Measurements from ENCODE around the gene KIFC3.

The KIFC3 gene

DNA sequence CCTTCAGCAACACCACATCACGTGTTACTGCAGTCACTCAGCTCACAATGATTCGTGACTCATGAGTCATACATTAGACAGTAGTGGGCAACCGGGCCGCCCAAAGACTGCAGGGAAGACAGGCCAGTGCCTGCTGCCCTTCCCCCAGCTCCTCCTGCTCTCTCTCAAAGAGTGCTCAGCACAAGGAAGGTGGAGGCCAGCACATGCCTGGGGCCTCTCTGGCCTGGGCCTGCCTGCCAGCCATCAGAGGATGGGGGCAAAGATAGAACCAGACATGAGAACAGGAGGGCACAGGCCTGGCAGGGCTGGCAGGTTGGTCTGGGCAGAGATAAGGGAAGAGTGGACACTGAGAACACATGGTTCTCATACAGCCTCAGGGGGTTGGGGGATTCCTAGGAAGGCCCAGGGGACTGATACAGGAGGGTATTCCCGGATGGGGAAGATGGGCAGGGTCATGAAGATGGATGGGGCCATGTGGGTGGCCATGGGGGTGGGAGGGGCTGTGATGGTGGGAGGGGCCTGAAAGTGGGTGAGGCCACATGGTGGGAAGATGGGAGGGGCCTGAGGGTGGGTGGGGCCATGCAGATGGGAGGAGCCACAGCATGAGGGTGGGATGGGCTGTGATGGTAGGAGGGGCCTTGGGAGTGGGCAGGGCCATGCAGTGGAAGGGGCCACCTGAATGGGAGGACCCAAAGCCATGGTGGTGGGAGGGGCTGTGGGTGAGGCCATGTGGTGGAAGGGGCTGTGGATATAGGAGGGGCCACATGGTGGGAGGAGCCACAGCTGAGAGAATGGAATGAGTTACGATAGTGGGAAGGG lies 37.7 kb downstream of the KIFC3 start:
- peak; percentile 91 for DNase-seq (ENCODE audit: low spot score)

DNA sequence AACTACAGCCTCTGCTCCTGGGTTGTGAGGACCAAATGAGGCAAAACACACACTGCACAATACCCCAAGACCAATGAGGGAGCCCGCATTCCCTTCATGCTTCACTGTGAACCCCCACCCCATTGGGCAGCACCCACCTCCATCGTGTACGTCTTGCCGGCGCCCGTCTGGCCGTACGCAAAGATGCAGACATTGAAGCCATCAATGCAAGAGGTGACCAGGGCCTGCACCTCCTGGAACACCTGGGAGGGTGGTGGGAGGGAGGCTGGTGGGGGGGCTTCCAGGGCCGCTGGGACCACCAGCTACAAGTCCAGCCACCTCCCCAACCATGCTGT lies 38.3 kb downstream of the KIFC3 start:
- DNase-seq (ENCODE audit: low spot score), result no peak

GRCh38 chr16:57763285-57764005 lies 38.8 kb downstream of the KIFC3 start:
- DNase-seq (ENCODE audit: low spot score), result no peak

DNA sequence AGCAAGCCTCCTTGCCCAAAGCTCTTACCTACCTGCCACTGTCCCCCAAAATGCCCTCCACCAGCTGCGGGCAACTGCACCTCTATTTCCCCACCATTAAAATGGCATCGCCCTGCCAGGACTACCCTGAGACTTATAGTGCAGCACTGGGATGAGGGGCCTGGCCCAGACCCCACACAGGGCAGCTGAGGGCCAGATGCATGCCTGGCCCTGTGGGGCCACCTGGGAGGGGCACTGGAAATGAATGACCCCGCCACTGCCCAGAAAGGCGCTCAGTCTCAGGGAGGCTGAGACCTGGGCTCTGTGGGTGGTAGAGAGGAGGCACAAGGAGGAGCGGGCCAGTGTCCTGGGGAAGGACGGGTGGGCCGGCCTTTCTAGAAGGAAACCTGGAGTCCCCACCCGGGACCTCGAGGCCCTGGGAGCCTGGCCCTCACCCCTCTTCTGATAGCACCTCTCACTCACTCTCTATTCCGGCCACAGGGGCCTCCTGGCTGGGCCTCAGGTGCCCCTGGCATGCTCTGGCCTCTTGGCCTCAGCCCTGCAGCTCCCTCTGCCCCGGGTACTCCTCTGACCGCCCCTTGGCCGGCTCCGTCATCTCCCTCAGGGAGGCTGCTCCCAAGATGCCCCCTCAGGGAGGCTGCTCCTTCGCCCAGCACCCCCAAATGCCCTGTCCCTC lies 39.8 kb downstream of the KIFC3 start:
- no peak for DNase-seq (ENCODE audit: low spot score)

DNA sequence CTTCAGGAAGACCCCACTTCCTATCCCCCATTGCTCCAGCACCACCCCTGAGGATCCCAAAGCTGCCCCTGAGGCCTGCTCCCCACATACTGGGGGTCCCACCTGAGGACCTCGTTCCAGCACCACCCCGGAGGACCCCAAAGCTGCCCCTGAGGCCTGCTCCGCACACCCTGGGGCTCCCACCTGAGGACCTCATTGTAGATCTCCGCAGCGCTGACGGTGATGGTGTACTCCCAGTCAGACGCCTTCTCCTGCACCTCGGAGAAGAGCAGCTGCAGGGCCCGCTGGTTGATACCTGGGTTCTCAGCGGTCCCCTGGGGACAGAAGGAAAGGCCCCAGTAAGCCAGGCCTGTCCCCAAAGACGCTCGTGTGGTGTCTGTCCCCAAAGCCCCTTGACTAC lies 40.3 kb downstream of the KIFC3 start:
- DNase-seq (ENCODE audit: low spot score), result no peak

DNA sequence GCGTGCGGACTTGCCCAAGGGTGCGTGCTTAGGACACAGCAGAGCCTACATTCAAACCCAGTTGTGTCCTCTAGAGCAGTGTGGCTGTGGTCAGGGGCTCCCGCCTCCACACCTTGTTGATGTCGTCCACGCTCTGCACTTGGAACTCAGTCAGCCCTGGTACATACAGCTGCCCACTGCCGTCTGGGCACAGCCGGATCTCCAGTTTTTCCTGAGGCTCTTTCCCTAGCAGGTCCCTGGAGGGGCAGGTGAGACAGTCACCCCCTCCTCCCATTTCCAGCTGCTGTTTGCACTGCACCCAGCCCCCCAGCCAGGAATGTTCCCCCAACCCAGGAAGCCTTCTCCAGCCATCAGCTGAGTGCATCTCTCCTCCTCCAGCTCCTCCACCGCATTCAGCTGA lies 41.0 kb downstream of the KIFC3 start:
- DNase-seq (ENCODE audit: low spot score), result no peak

DNA sequence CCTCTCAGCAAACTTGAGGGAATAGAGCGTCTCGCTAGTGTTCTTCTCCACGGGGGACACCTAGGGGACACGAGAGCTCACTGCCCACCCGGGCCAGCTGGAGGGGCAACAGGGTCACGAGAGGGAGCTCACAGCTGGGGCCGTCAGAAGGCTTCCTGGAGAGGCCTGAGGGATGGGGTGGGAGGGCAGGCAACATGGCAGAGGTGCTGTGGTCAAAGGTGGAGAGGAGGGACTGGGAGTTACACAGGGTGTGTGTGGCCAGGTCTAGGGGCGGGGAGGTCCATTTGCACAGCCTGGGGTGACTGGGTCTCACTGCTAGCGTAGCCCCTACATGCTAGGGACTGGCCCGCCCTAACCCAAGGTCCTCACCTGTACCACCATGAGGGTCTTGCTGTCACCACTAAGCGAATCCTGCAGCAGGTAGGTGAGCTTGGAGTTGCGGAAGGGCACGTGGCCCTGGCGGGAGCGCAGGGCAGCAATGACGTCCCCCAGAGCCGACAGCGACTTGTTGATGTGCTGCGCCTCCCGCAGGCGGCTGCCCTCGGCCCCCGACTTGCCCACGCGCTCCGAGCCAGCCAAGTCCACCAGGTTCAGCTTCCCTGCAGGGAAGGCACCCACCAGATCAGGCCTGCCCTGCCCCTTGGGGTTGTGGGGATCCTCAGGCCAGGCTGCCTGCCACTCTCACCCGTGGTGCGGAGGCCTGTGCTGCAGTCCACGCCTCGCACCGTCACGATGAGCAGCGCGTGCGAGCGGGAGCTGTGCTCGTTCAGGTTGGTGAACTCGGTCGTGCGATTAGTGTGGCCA lies 41.7 kb downstream of the KIFC3 start:
- DNase-seq (ENCODE audit: low spot score), result no peak

GRCh38 chr16:57759541-57760356 lies 42.5 kb downstream of the KIFC3 start:
- DNase-seq (ENCODE audit: low spot score), result no peak

- DNase-seq (ENCODE audit: low spot score), result no peak
Observed at GRCh38 chr16:57759131-57759530, 43.2 kb downstream of the KIFC3 start.

DNA sequence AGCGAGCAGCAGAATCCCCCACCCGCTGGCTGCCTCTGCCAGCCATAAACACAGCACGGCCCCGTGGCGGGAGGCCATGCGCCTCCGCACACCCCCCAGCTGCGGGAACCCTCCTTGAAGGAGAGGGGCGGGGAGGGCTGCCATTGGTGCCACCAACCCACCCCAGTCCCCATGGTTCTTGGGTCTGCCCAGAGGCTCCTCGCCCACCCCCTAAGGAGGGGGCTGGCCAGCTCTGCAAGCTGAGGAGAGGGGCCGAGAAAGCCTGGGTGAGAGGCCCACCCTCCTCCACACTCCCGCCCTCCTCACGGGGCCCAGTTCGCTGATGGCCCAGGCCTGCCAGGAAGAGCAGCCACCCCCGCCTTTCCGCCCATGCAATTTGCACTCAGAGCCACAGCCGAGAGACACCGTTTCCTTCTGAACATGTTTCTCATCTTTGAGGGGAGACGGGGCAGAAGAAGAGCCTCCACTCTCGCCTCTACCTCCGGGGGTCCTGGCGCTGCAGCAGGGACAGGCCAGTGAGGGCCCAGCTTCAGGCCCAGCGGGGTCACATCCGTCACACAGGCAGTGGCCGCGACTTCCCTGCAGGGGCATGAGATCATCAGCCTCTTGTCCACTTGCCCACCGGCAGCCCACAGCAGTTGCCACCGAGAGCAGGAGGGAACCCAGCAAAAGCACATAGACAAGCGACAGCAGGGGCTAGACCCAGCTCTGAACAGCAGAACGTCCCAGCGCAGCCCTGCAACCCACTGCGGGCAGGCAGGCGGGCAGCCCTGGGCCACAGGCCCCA lies 43.8 kb downstream of the KIFC3 start:
- DNase-seq (ENCODE audit: low spot score), result no peak

DNA sequence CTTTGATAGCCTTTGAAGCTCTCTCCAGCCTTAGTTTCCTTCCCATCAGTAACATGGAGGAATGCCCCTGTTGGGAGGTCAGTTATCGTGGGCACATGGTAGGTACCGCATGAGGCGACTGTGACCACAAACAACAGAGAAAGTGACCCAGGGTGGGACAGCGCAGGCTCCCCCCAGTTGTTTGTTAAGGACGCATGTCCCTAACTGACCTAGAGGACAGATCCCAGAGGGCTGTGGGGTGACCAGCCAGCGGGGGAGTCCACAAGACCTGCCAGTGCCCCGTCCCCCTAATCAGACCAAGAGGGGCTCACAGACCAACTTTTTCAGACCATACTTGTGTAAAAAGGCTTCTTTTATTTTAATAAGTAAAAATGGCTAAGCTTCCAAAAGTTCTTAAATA lies 44.4 kb downstream of the KIFC3 start:
- no peak for DNase-seq (ENCODE audit: low spot score)

- DNase-seq (ENCODE audit: low spot score), result peak; percentile 98
Observed at GRCh38 chr16:57757326-57757786, 44.9 kb downstream of the KIFC3 start.

DNA sequence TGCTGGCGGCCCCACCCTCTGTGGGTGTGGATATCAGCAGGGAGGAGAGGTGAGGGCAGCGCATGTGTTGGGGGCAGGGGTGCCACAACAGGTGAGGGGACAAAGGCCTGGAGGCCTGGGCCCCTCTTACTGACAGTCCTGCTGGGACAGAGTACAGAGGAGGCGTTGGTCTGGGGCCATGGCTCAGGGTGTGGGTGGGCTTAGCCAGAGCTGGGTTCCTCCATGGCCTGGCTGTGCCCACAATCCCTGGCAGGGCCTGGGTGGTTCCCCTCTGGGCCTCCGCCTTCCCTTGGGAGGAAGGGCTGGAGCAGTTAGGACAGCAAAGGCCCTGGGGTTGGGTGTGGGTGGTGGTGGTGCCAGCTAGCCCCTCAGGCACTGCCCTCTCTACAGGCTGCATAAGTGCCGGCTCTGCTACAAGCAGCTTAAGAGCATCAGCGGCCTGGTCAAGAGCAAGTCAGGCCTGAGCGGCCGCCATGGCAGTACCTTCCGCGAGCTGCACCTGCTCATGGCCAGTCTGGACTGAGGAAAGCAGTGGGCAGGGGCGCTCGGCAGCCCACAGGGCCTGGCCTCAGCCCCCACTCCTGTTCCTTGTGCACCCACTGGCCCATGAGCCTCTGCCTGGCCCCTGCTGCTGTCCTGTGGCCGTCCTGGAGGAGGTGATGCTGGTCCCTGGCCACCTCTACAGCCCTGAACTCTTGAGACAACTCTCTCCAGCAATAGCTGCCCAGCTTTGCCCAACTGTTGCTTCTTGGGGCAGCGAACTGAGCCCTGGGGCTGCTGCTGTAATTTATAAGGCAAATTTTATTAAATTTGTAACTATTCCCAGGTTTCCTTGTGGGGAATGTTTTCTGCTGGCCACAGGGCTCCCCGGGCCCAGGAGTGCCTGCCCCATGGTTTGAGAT lies 45.6 kb downstream of the KIFC3 start:
- no peak for DNase-seq (ENCODE audit: low spot score)

DNA sequence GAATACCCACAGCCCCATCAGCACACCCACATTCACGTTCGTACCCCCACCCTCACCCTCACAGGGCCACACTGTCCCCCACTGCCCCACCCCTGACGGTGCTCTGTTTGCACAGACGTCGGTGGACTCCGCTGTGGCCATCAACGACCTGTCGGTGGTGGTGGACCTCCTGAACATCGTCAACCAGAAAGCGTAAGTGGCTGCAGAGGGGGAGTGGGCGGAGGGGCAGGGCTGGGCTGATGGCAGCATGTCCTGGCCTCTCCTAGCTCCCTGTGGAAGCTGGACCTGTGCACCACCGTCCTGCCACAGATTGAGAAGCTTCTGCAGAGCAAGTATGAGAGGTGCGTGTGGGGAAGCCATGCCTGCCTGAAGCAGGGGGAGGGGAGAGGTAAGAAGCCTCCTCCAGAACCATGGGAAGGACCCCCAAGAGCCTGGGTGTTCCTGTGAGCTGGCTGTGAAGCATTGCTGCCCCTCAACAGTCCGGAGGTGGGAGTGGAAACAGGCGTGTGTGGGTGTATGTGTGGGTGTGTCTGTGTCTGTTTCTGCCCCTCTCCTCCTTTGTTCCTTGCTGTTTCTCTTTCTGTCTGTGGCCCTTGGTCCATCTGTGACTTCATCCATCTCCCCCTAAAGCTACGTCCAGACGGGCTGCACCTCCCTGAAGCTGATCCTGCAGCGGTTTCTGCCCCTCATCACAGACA lies 46.4 kb downstream of the KIFC3 start:
- DNase-seq (ENCODE audit: low spot score), result no peak

DNA sequence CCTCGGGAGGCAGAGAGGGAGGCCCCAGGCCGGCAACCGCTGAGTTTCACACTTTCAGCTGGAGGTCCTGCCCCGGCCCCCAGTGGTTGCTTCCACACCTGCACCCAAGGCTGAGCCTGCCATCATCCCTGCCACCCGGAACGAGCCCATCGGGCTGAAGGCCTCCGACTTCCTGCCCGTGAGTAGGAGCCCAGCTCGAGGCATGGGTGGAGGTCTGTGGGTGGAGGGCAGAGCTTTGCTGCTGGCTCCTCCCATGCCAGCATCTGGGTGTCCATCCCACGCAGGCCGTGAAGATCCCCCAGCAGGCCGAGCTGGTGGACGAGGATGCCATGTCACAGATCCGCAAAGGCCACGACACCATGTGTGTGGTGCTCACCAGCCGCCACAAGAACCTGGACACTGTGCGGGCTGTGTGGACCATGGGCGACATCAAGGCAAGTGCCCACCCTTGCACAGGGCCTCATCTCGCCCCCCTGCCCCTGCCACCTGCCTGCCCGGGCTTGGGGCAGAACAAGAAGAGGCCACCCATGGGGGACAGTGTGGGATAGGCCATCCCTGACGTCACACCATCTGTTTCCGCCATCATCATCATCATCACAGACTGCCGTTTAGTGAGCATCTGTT lies 47.1 kb downstream of the KIFC3 start:
- DNase-seq (ENCODE audit: low spot score), result no peak

GRCh38 chr16:57754354-57755060 lies 47.8 kb downstream of the KIFC3 start:
- DNase-seq (ENCODE audit: low spot score), result no peak

GRCh38 chr16:57753448-57754353 lies 48.6 kb downstream of the KIFC3 start:
- no peak for DNase-seq (ENCODE audit: low spot score)
